Vagina (tissue), 2 donors: ENCODE data around the gene NCKAP5L. TPM values are rescaled to one million over a fixed set of nuclear protein-coding genes. Genes with fewer than 3 reads are reported as not detected.

Source experiments
- DNase-seq, 2 donors: peaks; one replicate each; pipeline ENCODE4 v3.0.0-alpha.2; 2017; ENCODE audit errors: extremely low spot score in 2 of 2
- H3K27ac ChIP-seq: fragments of 200-600 bp; sonication (generic); one replicate; pipeline ENCODE4 v1.5.1; 2019
- H3K27me3 ChIP-seq: fragments of 200-600 bp; sonication (generic); one replicate; pipeline ENCODE4 v1.5.1; 2019
- H3K36me3 ChIP-seq, 2 donors: fragments of 200-600 bp; sonication (generic); one replicate each; pipeline ENCODE4 v1.5.1; 2017 to 2019
- H3K4me1 ChIP-seq: fragments of 200-600 bp; sonication (generic); one replicate; pipeline ENCODE4 v1.5.1; 2019
- H3K4me3 ChIP-seq, 2 donors: fragments of 200-600 bp; sonication (generic); 1 replicate in 1 of 2; 2 replicates in 1 of 2; pipeline ENCODE4 v1.5.1; 2016 to 2019
- H3K9me3 ChIP-seq: fragments of 200-600 bp; sonication (generic); one replicate; pipeline ENCODE4 v1.5.1; 2019
- POLR2A ChIP-seq, 2 donors: fragments of 450-650 bp; IDR thresholded peaks; one replicate each; pipeline ENCODE4 v1.6.1; 2017; ENCODE audit warnings: antibody characterized with exemption in 2 of 2, mild to moderate bottlenecking in 2 of 2, moderate library complexity in 2 of 2
- POLR2AphosphoS5 ChIP-seq, 2 donors: sonication (generic); formaldehyde crosslinking; IDR thresholded peaks; one replicate each; pipeline ENCODE4 v1.9.0; 2017; ENCODE audit warnings: antibody characterized with exemption in 2 of 2, mild to moderate bottlenecking in 2 of 2, low read depth in 1 of 2; ENCODE audit not compliant: insufficient read depth in 1 of 2
- intact Hi-C: fragments of 100-400 bp; cut with DNase I; formaldehyde crosslinking; loops from one replicate; pipeline ENCODE4 v1.15.1; 2023
- total RNA-seq: library from RNA; depleted of rRNA; stranded (reverse); fragments of >200 nt; gene quantifications from one replicate; pipeline ENCODE4 v1.2.3, GENCODE V29; 2016
- TF ChIP-seq, protein P1 (sequence below), 3 experiments: fragments of 450-650 bp in 2 of 3; fragments of 200-600 bp in 1 of 3; sonication (generic) in 1 of 3; IDR thresholded peaks; one replicate each; pipeline ENCODE4 v1.5.1; 2017 to 2019; ENCODE audit warnings: antibody characterized with exemption in 3 of 3, mild to moderate bottlenecking in 2 of 3, moderate library complexity in 2 of 3

The NCKAP5L gene
- total RNA-seq, 1 donor from 2014 or later: 15.7 TPM

DNA sequence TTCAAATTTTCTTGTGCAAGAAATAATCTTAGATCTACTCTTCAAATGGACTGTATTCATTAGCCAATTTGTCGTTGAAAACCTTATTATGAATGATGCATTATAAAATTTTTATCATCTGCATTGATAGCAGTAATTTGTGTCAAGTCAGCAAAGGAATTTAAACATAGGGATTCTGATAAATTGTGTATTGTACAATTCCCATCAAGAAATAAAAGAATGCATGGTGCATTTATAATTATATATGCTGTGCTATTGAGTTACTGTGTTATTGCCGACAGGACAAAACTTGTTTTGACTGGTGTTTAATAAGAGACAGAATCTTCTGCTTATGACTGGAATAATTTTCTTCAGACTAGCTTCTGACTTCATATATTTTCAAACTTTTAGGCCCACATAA is 17.8 kb upstream of the NCKAP5L start:
- TF ChIP-seq, protein P1, sequence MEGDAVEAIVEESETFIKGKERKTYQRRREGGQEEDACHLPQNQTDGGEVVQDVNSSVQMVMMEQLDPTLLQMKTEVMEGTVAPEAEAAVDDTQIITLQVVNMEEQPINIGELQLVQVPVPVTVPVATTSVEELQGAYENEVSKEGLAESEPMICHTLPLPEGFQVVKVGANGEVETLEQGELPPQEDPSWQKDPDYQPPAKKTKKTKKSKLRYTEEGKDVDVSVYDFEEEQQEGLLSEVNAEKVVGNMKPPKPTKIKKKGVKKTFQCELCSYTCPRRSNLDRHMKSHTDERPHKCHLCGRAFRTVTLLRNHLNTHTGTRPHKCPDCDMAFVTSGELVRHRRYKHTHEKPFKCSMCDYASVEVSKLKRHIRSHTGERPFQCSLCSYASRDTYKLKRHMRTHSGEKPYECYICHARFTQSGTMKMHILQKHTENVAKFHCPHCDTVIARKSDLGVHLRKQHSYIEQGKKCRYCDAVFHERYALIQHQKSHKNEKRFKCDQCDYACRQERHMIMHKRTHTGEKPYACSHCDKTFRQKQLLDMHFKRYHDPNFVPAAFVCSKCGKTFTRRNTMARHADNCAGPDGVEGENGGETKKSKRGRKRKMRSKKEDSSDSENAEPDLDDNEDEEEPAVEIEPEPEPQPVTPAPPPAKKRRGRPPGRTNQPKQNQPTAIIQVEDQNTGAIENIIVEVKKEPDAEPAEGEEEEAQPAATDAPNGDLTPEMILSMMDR (IDR thresholded peaks at IDR 0.05): no peak
- TF ChIP-seq POLR2AphosphoS5 (IDR thresholded peaks at IDR 0.05; ENCODE audit: insufficient read depth in 1 of 2, low read depth in 1 of 2) (no peak), POLR2A (IDR thresholded peaks at IDR 0.05) (no peak)
- no peak for DNase-seq
- Histone ChIP-seq H3K9me3 (no peaks in the 10 kb centered on the region), H3K4me3 (no peak overlapping the region), H3K36me3 (no peaks in the 10 kb centered on the region), H3K27me3 (no peaks in the 10 kb centered on the region), H3K27ac (no peak overlapping the region), H3K4me1 (peaks cover 20% of the 10 kb centered on the region)
- intact Hi-C loops: no loop called here

DNA sequence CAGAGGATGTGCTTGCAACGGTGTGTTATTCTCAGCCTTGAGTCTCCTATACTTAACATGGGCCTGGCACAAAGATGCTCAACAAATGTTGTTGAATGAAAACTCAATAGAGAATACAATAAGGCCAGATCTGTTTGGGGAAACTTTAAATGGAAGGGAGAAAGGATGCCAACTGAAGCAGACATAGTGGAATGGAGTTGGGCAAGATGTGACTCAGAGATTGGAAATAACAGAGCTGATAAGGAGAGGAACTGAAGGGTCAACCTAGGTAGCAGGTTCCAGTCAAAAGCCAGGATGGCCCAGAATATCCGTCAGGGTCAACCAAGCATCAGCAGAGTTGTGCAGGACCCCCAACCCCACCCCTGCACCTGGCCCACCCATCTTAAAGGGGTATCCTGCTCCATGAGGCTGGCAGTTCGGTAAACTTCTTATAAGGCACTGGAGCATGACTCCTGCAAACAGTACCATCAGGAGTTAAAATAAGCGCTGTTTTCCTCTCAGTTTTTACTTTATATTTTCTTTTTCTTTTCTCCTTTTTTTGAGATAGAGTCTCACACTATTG is 15.7 kb upstream of the NCKAP5L start:
- peaks cover 20% of the 10 kb centered on the region for H3K4me1 ChIP-seq
- intact Hi-C loops: no loop called here
- TF ChIP-seq POLR2A (IDR thresholded peaks at IDR 0.05) (no peak), POLR2AphosphoS5 (IDR thresholded peaks at IDR 0.05; ENCODE audit: insufficient read depth in 1 of 2, low read depth in 1 of 2) (no peak)
- TF ChIP-seq, protein P1 (IDR thresholded peaks at IDR 0.05): no peak
- no peaks in the 10 kb centered on the region for H3K27me3 ChIP-seq
- no peaks in the 10 kb centered on the region for H3K36me3 ChIP-seq
- peak in 1 of 2 donors; percentile 58 for DNase-seq
- H3K9me3 ChIP-seq: no peaks in the 10 kb centered on the region
- no peak overlapping the region for H3K27ac ChIP-seq
- H3K4me3 ChIP-seq: no peak overlapping the region

DNA sequence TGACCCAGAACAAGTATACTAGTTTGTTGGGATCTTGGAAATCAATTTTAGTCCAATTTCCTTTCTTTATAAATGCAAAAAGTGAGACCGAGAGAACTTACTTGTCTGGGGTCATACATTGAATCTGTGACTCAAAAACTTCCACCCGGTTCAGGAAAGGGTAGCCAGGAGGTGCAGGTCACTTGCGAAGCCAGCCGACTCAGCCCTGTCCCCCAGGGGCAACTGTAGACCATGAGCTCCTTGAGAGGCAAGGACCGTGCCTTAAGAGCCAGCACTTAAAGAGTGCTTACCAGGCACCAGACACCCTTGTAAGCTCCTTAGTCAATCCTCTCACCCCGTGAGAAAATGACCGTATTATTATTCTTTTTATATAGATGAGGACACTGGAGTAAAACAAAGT is 15.2 kb upstream of the NCKAP5L start:
- H3K27ac ChIP-seq: peak overlapping the region; percentile 88
- TF ChIP-seq, protein P1 (IDR thresholded peaks at IDR 0.05): no peak
- TF ChIP-seq POLR2AphosphoS5 (IDR thresholded peaks at IDR 0.05; ENCODE audit: insufficient read depth in 1 of 2, low read depth in 1 of 2): no peak
- no peak for TF ChIP-seq POLR2A (IDR thresholded peaks at IDR 0.05)

DNA sequence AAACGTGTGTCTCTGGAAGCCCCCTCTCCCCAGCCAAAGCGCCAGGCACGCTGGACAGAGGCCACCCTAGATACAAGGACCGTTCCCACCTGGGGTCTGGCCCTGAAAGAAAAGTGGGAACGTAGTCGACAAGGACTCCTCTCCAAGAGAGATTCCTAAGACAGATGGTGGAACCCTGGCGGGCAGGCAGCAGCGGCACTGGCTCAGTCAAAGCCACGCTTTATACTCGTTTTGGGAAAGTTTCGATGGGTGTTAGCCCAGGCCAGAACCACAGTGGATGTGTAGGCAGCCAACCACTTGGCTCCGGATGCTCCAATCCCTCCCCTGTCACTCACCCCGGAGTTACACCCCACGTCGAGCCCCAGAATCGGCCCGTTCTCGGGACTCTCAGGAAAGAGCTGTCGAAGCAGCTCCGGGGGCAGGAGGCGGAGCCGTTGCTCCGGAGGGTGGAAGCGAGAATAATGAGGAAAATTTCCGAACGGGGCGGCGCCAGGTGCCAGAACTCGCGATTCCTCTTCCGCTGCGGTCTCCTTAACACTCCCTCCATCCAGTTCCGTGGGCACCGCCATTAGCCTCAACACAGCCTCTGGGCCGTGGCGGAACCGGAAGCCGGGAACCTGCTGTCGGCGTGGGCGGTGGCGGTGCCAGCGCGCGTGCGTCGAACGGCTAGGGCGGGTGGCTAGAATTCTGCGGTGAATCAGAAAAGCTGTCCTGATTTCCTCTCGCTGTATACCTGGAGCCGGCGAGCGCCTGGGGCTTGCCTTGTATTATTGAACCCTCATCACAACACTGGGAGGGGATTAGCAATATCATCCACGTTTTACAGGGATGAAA is 14.5 kb upstream of the NCKAP5L start, which contains the start of gene BCDIN3D:
TSS of gene BCDIN3D (minus strand) at position 588 of the 834 bp plus-strand sequence. CDS start at position 569, 19 bp downstream.
- H3K4me1 ChIP-seq: peaks cover 20% of the 10 kb centered on the region
- H3K27me3 ChIP-seq: no peaks in the 10 kb centered on the region
- H3K9me3 ChIP-seq: no peaks in the 10 kb centered on the region
- peak in 1 of 2 donors; percentile 93 for DNase-seq
- intact Hi-C loops: no loop called here
- H3K27ac ChIP-seq: peak within 1 kb of the TSS; percentile 88
- H3K36me3 ChIP-seq: no peaks in the 10 kb centered on the region
- TF ChIP-seq, protein P1 (IDR thresholded peaks at IDR 0.05): no peak
- TF ChIP-seq POLR2AphosphoS5 (IDR thresholded peaks at IDR 0.05; ENCODE audit: insufficient read depth in 1 of 2, low read depth in 1 of 2) (peak; percentile 95), POLR2A (IDR thresholded peaks at IDR 0.05) (peak in 1 of 2 donors; percentile 50)
- H3K4me3 ChIP-seq: peak within 1 kb of the TSS; percentile 72 to 74

More for the DNA sequence above, 15.2 kb upstream of the NCKAP5L start:
- H3K27me3 ChIP-seq: no peaks in the 10 kb centered on the region
- H3K4me1 ChIP-seq: peaks cover 20% of the 10 kb centered on the region
- intact Hi-C loops: no loop called here
- peak overlapping the region; percentile 72 to 74 for H3K4me3 ChIP-seq
- H3K9me3 ChIP-seq: no peaks in the 10 kb centered on the region
- DNase-seq: no peak
- no peaks in the 10 kb centered on the region for H3K36me3 ChIP-seq
